Measurements from ENCODE around the gene ADNP. TPM values are rescaled to one million over a fixed set of nuclear protein-coding genes. Genes with fewer than 3 reads are reported as not detected.

Gene ADNP
- total RNA-seq, 1 donor from 2014 or later = 139 TPM

- peaks cover 5% of the 10 kb centered on the region for H3K36me3 Mint-ChIP-seq (ENCODE audit: unreplicated experiment)
- TF ChIP-seq CTCF (IDR thresholded peaks at IDR 0.05; ENCODE audit: partially characterized antibody, unreplicated experiment) = no peak
- H3K27me3 Mint-ChIP-seq (ENCODE audit: unreplicated experiment) = peaks cover 8% of the 10 kb centered on the region
- peaks cover 23% of the 10 kb centered on the region for H3K4me1 Mint-ChIP-seq (ENCODE audit: low read depth, unreplicated experiment)
- no peak overlapping the region for H3K27ac Mint-ChIP-seq (ENCODE audit: unreplicated experiment)
- H3K4me3 Mint-ChIP-seq (ENCODE audit: unreplicated experiment) = no peak overlapping the region
- no peak for DNase-seq
- H3K9me3 Mint-ChIP-seq (ENCODE audit: unreplicated experiment) = peaks cover 18% of the 10 kb centered on the region
These were observed 38.7 kb upstream of the ADNP start for GRCh38 chr20:50969912-50970311.

GRCh38 chr20:50969435-50969834 lies 38.2 kb upstream of the ADNP start:
- no peaks in the 10 kb centered on the region for H3K36me3 Mint-ChIP-seq (ENCODE audit: unreplicated experiment)
- peaks cover 19% of the 10 kb centered on the region for H3K9me3 Mint-ChIP-seq (ENCODE audit: unreplicated experiment)
- TF ChIP-seq CTCF (IDR thresholded peaks at IDR 0.05; ENCODE audit: partially characterized antibody, unreplicated experiment) = no peak
- no peak overlapping the region for H3K4me3 Mint-ChIP-seq (ENCODE audit: unreplicated experiment)
- peak overlapping the region; percentile 68 for H3K27ac Mint-ChIP-seq (ENCODE audit: unreplicated experiment)
- H3K27me3 Mint-ChIP-seq (ENCODE audit: unreplicated experiment) = peaks cover 8% of the 10 kb centered on the region
- peaks cover 23% of the 10 kb centered on the region for H3K4me1 Mint-ChIP-seq (ENCODE audit: low read depth, unreplicated experiment)
- no peak for DNase-seq

GRCh38 chr20:50968289-50968688 lies 37.1 kb upstream of the ADNP start:
- Mint-ChIP-seq H3K9me3 (ENCODE audit: unreplicated experiment) (peaks cover 19% of the 10 kb centered on the region), H3K4me3 (ENCODE audit: unreplicated experiment) (peak overlapping the region; percentile 77), H3K27me3 (ENCODE audit: unreplicated experiment) (peaks cover 8% of the 10 kb centered on the region), H3K4me1 (ENCODE audit: low read depth, unreplicated experiment) (peaks cover 23% of the 10 kb centered on the region), H3K36me3 (ENCODE audit: unreplicated experiment) (no peaks in the 10 kb centered on the region), H3K27ac (ENCODE audit: unreplicated experiment) (peak overlapping the region; percentile 82)
- no peak for TF ChIP-seq CTCF (IDR thresholded peaks at IDR 0.05; ENCODE audit: partially characterized antibody, unreplicated experiment)
- DNase-seq = peak; percentile 53

- Mint-ChIP-seq H3K27ac (ENCODE audit: unreplicated experiment) (peak overlapping the region; percentile 82), H3K36me3 (ENCODE audit: unreplicated experiment) (no peaks in the 10 kb centered on the region), H3K4me3 (ENCODE audit: unreplicated experiment) (peak overlapping the region; percentile 77), H3K9me3 (ENCODE audit: unreplicated experiment) (peaks cover 17% of the 10 kb centered on the region), H3K27me3 (ENCODE audit: unreplicated experiment) (peaks cover 8% of the 10 kb centered on the region), H3K4me1 (ENCODE audit: low read depth, unreplicated experiment) (peaks cover 23% of the 10 kb centered on the region)
- DNase-seq = peak; percentile 66
- no peak for TF ChIP-seq CTCF (IDR thresholded peaks at IDR 0.05; ENCODE audit: partially characterized antibody, unreplicated experiment)
These were observed 36.3 kb upstream of the ADNP start for GRCh38 chr20:50967586-50967985.

- H3K4me1 Mint-ChIP-seq (ENCODE audit: low read depth, unreplicated experiment) = peaks cover 19% of the 10 kb centered on the region
These were observed 28.4 kb upstream of the ADNP start for GRCh38 chr20:50959543-50960126.

More at GRCh38 chr20:50959543-50960126, 28.4 kb upstream of the ADNP start:
- H3K36me3 Mint-ChIP-seq (ENCODE audit: unreplicated experiment) = no peaks in the 10 kb centered on the region
- TF ChIP-seq CTCF (IDR thresholded peaks at IDR 0.05; ENCODE audit: partially characterized antibody, unreplicated experiment) = no peak
- no peak overlapping the region for H3K27ac Mint-ChIP-seq (ENCODE audit: unreplicated experiment)
- no peak for DNase-seq
- peaks cover 5% of the 10 kb centered on the region for H3K27me3 Mint-ChIP-seq (ENCODE audit: unreplicated experiment)
- peak overlapping the region; percentile 97 for H3K4me3 Mint-ChIP-seq (ENCODE audit: unreplicated experiment)
- peaks cover 2% of the 10 kb centered on the region for H3K9me3 Mint-ChIP-seq (ENCODE audit: unreplicated experiment)
